Fibroblast of mammary gland (primary cell): ENCODE results near the gene ABCC2.

Source experiments
- DNase-seq: peaks from one replicate; pipeline ENCODE4 v3.0.0-alpha.2; 2010; ENCODE audit warnings: low read depth
- H3K4me3 ChIP-seq: 2 replicates; pipeline ENCODE4 v1.5.1; 2011; ENCODE audit warnings: low read depth, mild to moderate bottlenecking, low read length, moderate library complexity; ENCODE audit not compliant: control insufficient read depth
- TF ChIP-seq, protein P1 (sequence below): conservative IDR thresholded peaks from 2 replicates; pipeline ENCODE4 v1.5.1; 2011; ENCODE audit warnings: low read depth, low read length, inconsistent platforms; ENCODE audit not compliant: control insufficient read depth, insufficient read depth

Gene ABCC2

DNA sequence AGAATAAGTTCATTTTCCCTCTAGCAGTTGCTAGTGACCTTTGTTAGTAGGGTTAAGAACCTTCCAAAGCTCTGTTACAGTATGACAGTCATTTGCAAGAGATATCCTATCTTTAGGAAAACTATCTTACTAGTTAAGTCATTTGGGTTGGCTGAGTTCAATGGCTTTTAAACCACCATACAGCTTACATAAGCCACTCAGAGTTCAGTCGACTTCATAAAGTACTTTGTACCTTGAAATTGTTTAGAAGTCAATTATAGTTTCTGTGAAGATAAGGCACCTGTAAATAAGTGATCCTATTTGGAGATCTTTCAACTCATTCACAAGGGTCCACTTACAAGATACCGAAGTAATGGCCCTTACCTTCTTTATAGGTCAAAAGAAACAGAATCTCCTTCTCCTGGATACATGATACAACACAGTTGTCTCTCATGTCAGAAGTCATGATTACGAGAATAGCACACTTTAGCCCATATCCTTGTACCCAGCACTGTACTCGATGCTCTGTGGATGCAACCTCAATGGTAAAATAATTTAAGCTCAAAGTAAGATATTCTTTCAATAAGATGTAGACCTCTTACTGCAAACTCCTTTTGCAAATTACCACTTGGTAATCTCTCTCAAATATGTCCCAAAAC is 11.9 kb upstream of the ABCC2 start:
- TF ChIP-seq, protein P1, sequence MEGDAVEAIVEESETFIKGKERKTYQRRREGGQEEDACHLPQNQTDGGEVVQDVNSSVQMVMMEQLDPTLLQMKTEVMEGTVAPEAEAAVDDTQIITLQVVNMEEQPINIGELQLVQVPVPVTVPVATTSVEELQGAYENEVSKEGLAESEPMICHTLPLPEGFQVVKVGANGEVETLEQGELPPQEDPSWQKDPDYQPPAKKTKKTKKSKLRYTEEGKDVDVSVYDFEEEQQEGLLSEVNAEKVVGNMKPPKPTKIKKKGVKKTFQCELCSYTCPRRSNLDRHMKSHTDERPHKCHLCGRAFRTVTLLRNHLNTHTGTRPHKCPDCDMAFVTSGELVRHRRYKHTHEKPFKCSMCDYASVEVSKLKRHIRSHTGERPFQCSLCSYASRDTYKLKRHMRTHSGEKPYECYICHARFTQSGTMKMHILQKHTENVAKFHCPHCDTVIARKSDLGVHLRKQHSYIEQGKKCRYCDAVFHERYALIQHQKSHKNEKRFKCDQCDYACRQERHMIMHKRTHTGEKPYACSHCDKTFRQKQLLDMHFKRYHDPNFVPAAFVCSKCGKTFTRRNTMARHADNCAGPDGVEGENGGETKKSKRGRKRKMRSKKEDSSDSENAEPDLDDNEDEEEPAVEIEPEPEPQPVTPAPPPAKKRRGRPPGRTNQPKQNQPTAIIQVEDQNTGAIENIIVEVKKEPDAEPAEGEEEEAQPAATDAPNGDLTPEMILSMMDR: no peak
- no peak overlapping the region for H3K4me3 ChIP-seq
- DNase-seq: no peak

DNA sequence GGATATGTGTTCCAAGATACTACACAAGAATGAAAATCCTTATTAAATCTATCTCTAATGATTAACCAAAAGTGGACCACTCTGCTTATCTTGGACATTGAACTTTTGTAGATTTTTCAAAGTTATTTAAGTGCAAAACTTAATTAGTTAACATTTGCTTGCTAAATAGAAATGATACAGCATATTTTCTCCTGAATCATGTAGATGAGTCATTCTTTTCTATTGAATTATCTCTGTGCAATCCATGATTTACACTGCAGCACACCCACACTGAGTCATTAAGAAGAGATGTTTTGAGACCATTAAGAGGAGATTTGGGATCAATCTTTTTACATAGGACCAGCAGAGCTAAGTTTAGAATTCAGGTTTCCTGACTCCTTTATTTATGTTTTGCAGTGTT is 6.6 kb upstream of the ABCC2 start:
- TF ChIP-seq, protein P1: no peak
- peak; percentile 92 for DNase-seq
- H3K4me3 ChIP-seq: no peak overlapping the region

DNA sequence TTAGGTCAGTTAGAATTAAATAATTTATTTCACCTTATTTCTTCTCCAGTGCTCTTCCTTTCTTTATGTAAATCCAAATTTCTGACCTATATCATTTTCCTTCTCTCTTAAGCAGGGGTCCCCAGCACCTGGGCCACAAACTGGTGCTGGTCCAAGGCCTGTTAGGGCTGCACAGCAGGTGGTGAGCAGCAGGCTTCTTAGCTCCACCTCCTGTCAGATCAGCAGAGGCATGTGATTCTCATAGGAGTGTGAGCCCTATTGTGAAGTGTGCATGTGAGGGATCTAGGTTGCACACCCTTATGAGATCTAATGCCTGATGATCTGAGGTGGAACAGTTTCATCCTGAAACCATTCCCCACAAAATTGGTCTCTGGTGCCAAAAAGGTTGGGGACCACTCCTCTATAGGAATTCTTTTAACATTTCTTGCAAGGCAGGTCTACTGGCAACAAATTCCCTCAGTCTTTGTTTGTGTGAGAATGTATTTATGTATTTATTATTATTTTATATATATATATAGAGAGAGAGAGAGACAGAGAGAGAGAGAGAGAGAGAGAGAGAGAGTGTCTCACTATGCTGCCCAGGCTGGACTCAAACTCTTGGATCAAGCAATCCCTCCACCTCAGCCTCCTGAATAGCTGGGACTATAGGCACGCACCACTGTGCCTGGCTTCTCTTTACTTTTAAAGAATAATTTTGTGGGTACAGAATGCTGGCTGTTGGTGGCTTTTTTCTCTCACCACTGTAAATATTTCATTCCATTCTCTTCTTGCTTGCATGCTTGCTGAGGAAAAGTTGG is 4.3 kb upstream of the ABCC2 start:
- peak; percentile 18 for DNase-seq
- TF ChIP-seq, protein P1: no peak

DNA sequence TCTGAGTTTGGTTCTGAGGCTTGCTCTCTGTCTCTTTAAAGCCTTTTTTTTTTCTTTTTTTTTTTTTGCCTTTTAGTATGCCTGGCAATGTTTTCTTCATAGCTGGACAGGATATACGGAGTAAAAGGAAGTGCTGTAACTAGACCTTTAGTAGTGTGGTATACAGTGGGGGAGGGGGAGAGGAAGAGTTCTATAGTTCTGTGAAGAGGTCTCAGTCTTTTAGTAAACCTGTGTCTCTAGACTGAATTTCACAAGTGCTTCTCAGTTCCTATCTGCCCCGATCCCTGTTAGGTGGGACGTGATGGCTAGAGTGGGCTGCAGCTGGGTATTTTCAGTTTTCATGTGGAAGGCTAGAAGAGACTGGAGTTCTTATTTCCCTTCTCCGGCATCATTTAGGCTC is 3.1 kb upstream of the ABCC2 start:
- peak overlapping the region; percentile 19 for H3K4me3 ChIP-seq
- DNase-seq: peak; percentile 80
- TF ChIP-seq, protein P1: no peak

More for the DNA sequence above, 4.3 kb upstream of the ABCC2 start:
- no peak overlapping the region for H3K4me3 ChIP-seq

DNA sequence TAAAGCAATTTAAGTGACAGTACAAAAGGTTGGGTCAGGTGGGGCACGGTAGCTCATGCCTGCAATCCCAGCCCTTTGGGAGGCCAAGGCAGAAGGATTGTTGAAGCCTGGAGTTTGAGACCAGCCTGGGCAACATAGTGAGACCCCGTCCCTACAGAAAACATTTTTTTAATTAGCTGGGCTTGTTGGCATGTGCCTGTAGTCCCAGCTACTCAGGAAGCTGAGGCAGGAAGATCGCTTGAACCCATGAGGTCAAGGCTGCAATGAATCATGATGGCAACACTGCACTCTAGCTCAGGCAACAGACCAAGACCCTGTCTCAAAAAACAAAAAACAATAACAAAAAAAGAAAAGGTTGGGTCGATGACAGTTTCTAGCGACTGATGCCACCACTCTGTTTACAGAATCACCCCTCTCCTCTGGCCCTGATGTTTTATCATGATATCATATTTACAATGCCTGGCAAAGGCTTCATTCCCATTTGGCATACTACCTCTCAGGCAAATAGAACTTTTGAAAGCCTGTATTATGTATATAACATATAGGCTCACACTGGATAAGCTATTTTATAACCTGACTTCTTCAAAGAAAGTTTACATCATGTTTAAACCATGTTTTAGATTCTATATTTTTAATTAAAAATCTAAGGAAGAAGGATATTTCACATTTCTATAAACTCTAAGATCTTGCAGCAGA is 558 bp upstream of the ABCC2 start:
- DNase-seq: peak; percentile 14
- TF ChIP-seq, protein P1: no peak
- H3K4me3 ChIP-seq: no peak overlapping the region

DNA sequence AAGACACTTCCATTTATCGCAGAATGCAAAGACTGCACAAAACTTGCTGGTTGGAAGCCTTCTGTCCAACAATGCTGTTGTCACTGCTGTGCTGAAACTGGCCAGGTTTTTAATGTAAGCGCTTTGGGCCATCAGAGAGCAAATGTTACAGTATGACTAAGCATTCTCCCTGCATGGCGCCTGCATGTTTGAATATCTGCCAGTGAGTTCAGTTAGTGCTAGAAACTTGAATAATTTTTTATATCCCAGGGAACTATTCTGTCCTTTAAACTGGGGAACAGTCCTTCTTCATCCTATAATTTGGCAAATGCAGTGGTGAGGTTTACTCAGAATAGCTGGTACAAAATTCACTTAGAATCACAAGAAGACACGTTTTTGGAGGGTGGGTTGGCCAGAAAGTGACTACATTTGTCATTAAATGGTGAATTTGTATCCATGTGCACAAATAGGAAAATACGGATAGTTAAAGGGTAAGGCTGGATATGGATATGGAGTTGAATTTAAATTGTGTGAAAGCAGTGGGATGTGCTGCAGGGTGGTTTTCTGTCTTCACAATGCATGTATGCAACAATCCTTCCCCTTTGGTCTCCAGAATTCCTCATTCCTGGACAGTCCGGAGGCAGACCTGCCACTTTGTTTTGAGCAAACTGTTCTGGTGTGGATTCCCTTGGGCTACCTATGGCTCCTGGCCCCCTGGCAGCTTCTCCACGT is 1.7 kb downstream of the ABCC2 start:
- H3K4me3 ChIP-seq: no peak overlapping the region
- peak; percentile 88 for DNase-seq
- TF ChIP-seq, protein P1: no peak
